ENCODE data around the gene GATAD2A.
A peak's percentile ranks its signal among the peaks of the same experiment; 100 is the strongest.

GATAD2A gene

DNA sequence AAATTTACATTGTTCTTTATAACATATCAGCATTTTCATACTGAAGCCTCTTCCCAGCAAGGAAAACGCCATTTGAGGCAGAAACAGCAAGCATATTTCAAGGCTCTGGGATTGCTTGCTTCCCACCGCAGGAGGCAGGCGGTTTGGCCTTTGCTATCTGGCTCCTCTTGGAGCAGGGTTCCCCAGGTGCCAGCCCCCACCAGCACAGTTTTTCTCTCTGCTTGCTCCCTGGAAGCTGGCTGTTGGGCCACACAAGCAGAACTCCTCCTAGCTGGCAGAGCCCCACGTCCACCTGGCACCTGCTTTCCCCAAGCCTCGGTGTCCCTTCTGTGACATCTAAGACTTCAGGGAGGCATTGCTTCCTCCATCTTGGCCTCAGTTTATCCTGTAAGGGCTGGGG lies 16.7 kb downstream of the GATAD2A start:
- Mint-ChIP-seq H3K36me3 (peaks cover 10 to 24% of the 10 kb centered on the region in 2 donors), H3K27ac (no peak overlapping the region), H3K4me1 (peaks cover 48 to 88% of the 10 kb centered on the region in 2 donors), H3K27me3 (no peaks in the 10 kb centered on the region), H3K4me3 (no peak overlapping the region), H3K9me3 (no peaks in the 10 kb centered on the region)
- DNase-seq (no peak), ATAC-seq (replicated peaks) (no peak)

- peak overlapping the region; percentile 51 for H3K27ac Mint-ChIP-seq
Observed at GRCh38 chr19:19423322-19423721, 17.8 kb downstream of the GATAD2A start.

GRCh38 chr19:19425170-19425875 lies 19.8 kb downstream of the GATAD2A start:
- Mint-ChIP-seq H3K27me3 (no peaks in the 10 kb centered on the region), H3K4me1 (peaks cover 49 to 97% of the 10 kb centered on the region in 2 donors), H3K27ac (no peak overlapping the region), H3K9me3 (no peaks in the 10 kb centered on the region), H3K4me3 (no peak overlapping the region), H3K36me3 (peaks cover 23 to 35% of the 10 kb centered on the region in 2 donors)
- no peak for ATAC-seq (replicated peaks)
- DNase-seq, result no peak

More at GRCh38 chr19:19423322-19423721, 17.8 kb downstream of the GATAD2A start:
- no peaks in the 10 kb centered on the region for H3K9me3 Mint-ChIP-seq
- ATAC-seq (replicated peaks), result no peak
- peaks cover 15 to 29% of the 10 kb centered on the region in 2 donors for H3K36me3 Mint-ChIP-seq
- DNase-seq, result no peak
- peaks cover 45 to 88% of the 10 kb centered on the region in 2 donors for H3K4me1 Mint-ChIP-seq
- H3K27me3 Mint-ChIP-seq, result no peaks in the 10 kb centered on the region
- no peak overlapping the region for H3K4me3 Mint-ChIP-seq

- Mint-ChIP-seq H3K27me3 (no peaks in the 10 kb centered on the region), H3K9me3 (no peaks in the 10 kb centered on the region), H3K4me1 (peaks cover 48 to 97% of the 10 kb centered on the region in 2 donors), H3K4me3 (no peak overlapping the region), H3K36me3 (peaks cover 23 to 32% of the 10 kb centered on the region in 2 donors), H3K27ac (no peak overlapping the region)
- DNase-seq (no peak), ATAC-seq (replicated peaks) (no peak)
Observed at GRCh38 chr19:19426216-19426615, 20.7 kb downstream of the GATAD2A start.

- Mint-ChIP-seq H3K27ac (peak overlapping the region; percentile 67), H3K9me3 (no peaks in the 10 kb centered on the region), H3K4me3 (no peak overlapping the region), H3K27me3 (no peaks in the 10 kb centered on the region), H3K36me3 (peaks cover 26 to 33% of the 10 kb centered on the region in 2 donors), H3K4me1 (peaks cover 47 to 97% of the 10 kb centered on the region in 2 donors)
- DNase-seq, result no peak
- ATAC-seq (replicated peaks), result no peak
Observed at GRCh38 chr19:19426799-19427198, 21.3 kb downstream of the GATAD2A start.

- Mint-ChIP-seq H3K4me3 (no peak overlapping the region), H3K4me1 (peaks cover 45 to 94% of the 10 kb centered on the region in 2 donors), H3K27ac (no peak overlapping the region), H3K27me3 (no peaks in the 10 kb centered on the region), H3K36me3 (peaks cover 26 to 33% of the 10 kb centered on the region in 2 donors), H3K9me3 (no peaks in the 10 kb centered on the region)
- ATAC-seq (replicated peaks) (no peak), DNase-seq (no peak)
Observed at GRCh38 chr19:19427302-19427701, 21.8 kb downstream of the GATAD2A start.

- Mint-ChIP-seq H3K27ac (peak overlapping the region; percentile 82), H3K9me3 (no peaks in the 10 kb centered on the region), H3K4me3 (no peak overlapping the region), H3K36me3 (peaks cover 28 to 33% of the 10 kb centered on the region in 2 donors), H3K27me3 (no peaks in the 10 kb centered on the region), H3K4me1 (peaks cover 51 to 94% of the 10 kb centered on the region in 2 donors)
- ATAC-seq (replicated peaks), result peak; percentile 23 to 61
- DNase-seq, result no peak
Observed at GRCh38 chr19:19427944-19428343, 22.5 kb downstream of the GATAD2A start.

DNA sequence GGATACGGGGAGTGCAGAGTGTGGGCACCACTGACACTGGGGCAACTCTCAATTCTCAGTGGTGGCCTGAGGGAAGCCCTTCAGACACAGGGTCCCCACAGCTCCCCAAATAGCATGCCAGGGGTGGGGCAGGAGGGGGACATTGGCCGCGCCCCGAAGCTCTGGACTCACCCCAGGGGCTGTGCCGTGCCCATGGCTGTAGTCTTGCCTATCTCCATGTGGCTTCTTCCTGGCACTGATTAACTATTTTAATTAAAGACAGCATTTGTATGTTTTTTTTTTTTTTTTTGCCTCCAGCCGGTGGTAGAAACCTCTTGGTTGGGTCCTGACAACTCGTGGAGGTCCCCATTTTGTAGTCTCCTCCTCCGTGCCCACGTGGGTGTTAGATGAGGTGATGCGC lies 23.3 kb downstream of the GATAD2A start:
- Mint-ChIP-seq H3K4me3 (no peak overlapping the region), H3K27me3 (no peaks in the 10 kb centered on the region), H3K27ac (peak overlapping the region; percentile 82), H3K4me1 (peaks cover 51 to 94% of the 10 kb centered on the region in 2 donors), H3K36me3 (peaks cover 29% of the 10 kb centered on the region in 2 donors), H3K9me3 (no peaks in the 10 kb centered on the region)
- DNase-seq (no peak), ATAC-seq (replicated peaks) (no peak)

GRCh38 chr19:19429361-19429760 lies 23.9 kb downstream of the GATAD2A start:
- Mint-ChIP-seq H3K9me3 (no peaks in the 10 kb centered on the region), H3K27me3 (no peaks in the 10 kb centered on the region), H3K27ac (peak overlapping the region; percentile 80), H3K36me3 (peaks cover 29% of the 10 kb centered on the region in 2 donors), H3K4me1 (peaks cover 51 to 92% of the 10 kb centered on the region in 2 donors), H3K4me3 (no peak overlapping the region)
- DNase-seq (no peak), ATAC-seq (replicated peaks) (no peak)

DNA sequence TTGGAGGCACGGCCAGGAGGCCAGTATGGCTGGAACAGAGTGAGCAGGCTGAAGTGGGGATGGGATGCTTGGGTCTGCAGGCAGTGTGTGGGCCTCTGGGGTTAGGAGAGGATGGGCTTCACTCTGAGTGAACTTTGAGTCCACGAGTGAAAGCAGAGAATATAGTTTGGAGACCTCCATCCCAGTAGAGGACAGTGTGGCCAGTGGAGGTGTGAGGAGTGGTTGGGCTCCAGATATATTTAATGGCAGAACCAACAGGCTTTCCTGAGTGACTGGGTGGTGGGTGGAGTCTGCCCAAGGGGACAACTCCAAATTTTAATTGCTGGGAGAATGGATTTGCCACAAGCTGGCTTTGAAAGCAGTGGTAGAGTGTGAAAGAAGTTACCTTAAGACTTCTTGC lies 27.3 kb downstream of the GATAD2A start:
- no peaks in the 10 kb centered on the region for H3K9me3 Mint-ChIP-seq
- DNase-seq (no peak), ATAC-seq (replicated peaks) (no peak)
- peaks cover 57 to 80% of the 10 kb centered on the region in 2 donors for H3K4me1 Mint-ChIP-seq
- H3K27me3 Mint-ChIP-seq, result no peaks in the 10 kb centered on the region
- no peak overlapping the region for H3K27ac Mint-ChIP-seq
- no peak overlapping the region for H3K4me3 Mint-ChIP-seq
- H3K36me3 Mint-ChIP-seq, result peaks cover 28 to 35% of the 10 kb centered on the region in 2 donors

GRCh38 chr19:19433666-19434213 lies 28.3 kb downstream of the GATAD2A start:
- Mint-ChIP-seq H3K27ac (no peak overlapping the region), H3K27me3 (no peaks in the 10 kb centered on the region), H3K4me1 (peaks cover 55 to 80% of the 10 kb centered on the region in 2 donors), H3K4me3 (no peak overlapping the region), H3K36me3 (peaks cover 19 to 27% of the 10 kb centered on the region in 2 donors), H3K9me3 (no peaks in the 10 kb centered on the region)
- no peak for DNase-seq
- ATAC-seq (replicated peaks), result no peak

GRCh38 chr19:19434483-19435045 lies 29.1 kb downstream of the GATAD2A start:
- no peaks in the 10 kb centered on the region for H3K9me3 Mint-ChIP-seq
- ATAC-seq (replicated peaks), result no peak
- DNase-seq, result no peak
- H3K27me3 Mint-ChIP-seq, result no peaks in the 10 kb centered on the region
- no peak overlapping the region for H3K4me3 Mint-ChIP-seq
- no peak overlapping the region for H3K27ac Mint-ChIP-seq
- H3K36me3 Mint-ChIP-seq, result peaks cover 17 to 29% of the 10 kb centered on the region in 2 donors
- peaks cover 54 to 80% of the 10 kb centered on the region in 2 donors for H3K4me1 Mint-ChIP-seq

- no peak for DNase-seq
- peak overlapping the region; percentile 20 for H3K27ac Mint-ChIP-seq
- no peaks in the 10 kb centered on the region for H3K9me3 Mint-ChIP-seq
- H3K36me3 Mint-ChIP-seq, result peaks cover 17 to 28% of the 10 kb centered on the region in 2 donors
- no peak for ATAC-seq (replicated peaks)
- peaks cover 45 to 76% of the 10 kb centered on the region in 2 donors for H3K4me1 Mint-ChIP-seq
- H3K27me3 Mint-ChIP-seq, result no peaks in the 10 kb centered on the region
- H3K4me3 Mint-ChIP-seq, result no peak overlapping the region
Observed at GRCh38 chr19:19436137-19436691, 30.7 kb downstream of the GATAD2A start.

- Mint-ChIP-seq H3K27me3 (no peaks in the 10 kb centered on the region), H3K36me3 (peaks cover 19 to 31% of the 10 kb centered on the region in 2 donors), H3K9me3 (no peaks in the 10 kb centered on the region), H3K4me1 (peaks cover 39 to 68% of the 10 kb centered on the region in 2 donors), H3K4me3 (no peak overlapping the region), H3K27ac (peak overlapping the region; percentile 60)
- ATAC-seq (replicated peaks) (no peak), DNase-seq (no peak)
Observed at GRCh38 chr19:19438366-19439175, 33.1 kb downstream of the GATAD2A start.

Measured in stimulated activated naive B cell treated with anti-CD40 and anti-IgM and Interleukin-4, amounts not matched to agents 10 μg/mL and 1 μg/mL and 100 μg/mL, for 72 hours (primary cell).